Smooth muscle cell (in vitro differentiated cells): ENCODE measurements around the gene AANAT. TPM values are rescaled to one million over a fixed set of nuclear protein-coding genes. Genes with fewer than 3 reads are reported as not detected.

Experiments
- DNase-seq: peaks from one replicate; lab custom pipeline; 2025; ENCODE audit not compliant: unreplicated experiment; lab: John Stamatoyannopoulos, UW
- H2AFZ ChIP-seq: fragments of 200-600 bp; sonication (generic); 2 replicates; pipeline ENCODE4 v1.6.0; 2016; ENCODE audit warnings: antibody characterized with exemption, low read depth, mild to moderate bottlenecking
- H3F3A ChIP-seq: fragments of 200-600 bp; sonication (generic); 2 replicates; pipeline ENCODE4 v1.6.0; 2017; ENCODE audit warnings: antibody characterized with exemption, low read depth
- H3K27ac ChIP-seq: fragments of 200-600 bp; sonication (generic); 2 replicates; pipeline ENCODE4 v1.5.1; 2016; ENCODE audit warnings: low read depth, mild to moderate bottlenecking
- H3K27me3 ChIP-seq: fragments of 200-600 bp; sonication (generic); 2 replicates; pipeline ENCODE4 v1.6.1; 2016; ENCODE audit warnings: low read depth, mild to moderate bottlenecking
- H3K36me3 ChIP-seq: fragments of 200-600 bp; sonication (generic); 2 replicates; pipeline ENCODE4 v1.5.1; 2016; ENCODE audit warnings: low read depth
- H3K4me1 ChIP-seq: fragments of 200-600 bp; sonication (generic); 2 replicates; pipeline ENCODE4 v1.5.1; 2016; ENCODE audit warnings: low read depth
- H3K4me2 ChIP-seq: fragments of 200-600 bp; sonication (generic); 2 replicates; pipeline ENCODE4 v1.6.0; 2016; ENCODE audit warnings: mild to moderate bottlenecking
- H3K4me3 ChIP-seq: fragments of 200-600 bp; sonication (generic); 2 replicates; pipeline ENCODE4 v1.5.1; 2016; ENCODE audit warnings: mild to moderate bottlenecking
- H3K79me2 ChIP-seq: fragments of 200-600 bp; sonication (generic); 2 replicates; pipeline ENCODE4 v1.6.0; 2016; ENCODE audit warnings: low read depth, mild to moderate bottlenecking
- H3K9ac ChIP-seq: fragments of 200-600 bp; sonication (generic); 2 replicates; pipeline ENCODE4 v1.6.0; 2016; ENCODE audit warnings: low read depth
- H3K9me3 ChIP-seq: fragments of 200-600 bp; sonication (generic); replicated peaks from 2 replicates; pipeline ENCODE4 v1.5.1; 2016; ENCODE audit warnings: low read depth
- H4K20me1 ChIP-seq: fragments of 200-600 bp; sonication (generic); 2 replicates; pipeline ENCODE4 v1.6.0; 2016; ENCODE audit warnings: low read depth
- CTCF ChIP-seq: fragments of 200-600 bp; sonication (generic); IDR thresholded peaks from 2 replicates; pipeline ENCODE4 v1.5.1; 2017; ENCODE audit warnings: borderline replicate concordance, mild to moderate bottlenecking, antibody characterized with exemption; ENCODE audit not compliant: insufficient read depth, poor library complexity, severe bottlenecking
- whole genome bisulfite sequencing: methylation state at CpG from one replicate; pipeline ENCODE4 v1.1.7; 2016; ENCODE audit warnings: low lambda C conversion rate; 5-methylcytosine and 5-hydroxymethylcytosine counted together
- polyA plus RNA-seq: library from polyadenylated mRNA; unstranded; fragments of >200 nt; fragmentation: Nextera tagmentation; extraction: Ambion mirVana; gene quantifications from 2 replicates; pipeline ENCODE4 v1.2.1, GENCODE V29; 2016
- total RNA-seq: library from RNA; depleted of rRNA; stranded (reverse); fragments of >200 nt; gene quantifications from 2 replicates; pipeline ENCODE4 v1.2.3, GENCODE V29; 2014

The AANAT gene
- not detected in 2 replicates for total RNA-seq
- 0.15 TPM in 1 of 2 replicates, not detected in the other for polyA plus RNA-seq

- no peaks in the 10 kb centered on the region for H3K79me2 ChIP-seq
- DNase-seq = no peak
- no peaks in the 10 kb centered on the region for H3K36me3 ChIP-seq
- 60% methylated on average over 11 of the region's 11 CpGs for whole genome bisulfite sequencing
- no peaks in the 10 kb centered on the region for H4K20me1 ChIP-seq
- H3K4me1 ChIP-seq = peaks cover 13% of the 10 kb centered on the region
- H3K27me3 ChIP-seq = no peaks in the 10 kb centered on the region
- H3K4me2 ChIP-seq = no peak within 1 kb of the TSS
- H3K9me3 ChIP-seq = no peaks in the 10 kb centered on the region
- no peak within 1 kb of the TSS for H3K27ac ChIP-seq
- no peak within 1 kb of the TSS for H3K4me3 ChIP-seq
- no peak within 1 kb of the TSS for H3K9ac ChIP-seq
- H3F3A ChIP-seq = no peaks in the 10 kb centered on the region
- TF ChIP-seq CTCF = no peak
- no peak within 1 kb of the TSS for H2AFZ ChIP-seq
Observed at GRCh38 chr17:76467366-76467765, at the start of gene AANAT. AANAT (plus strand) TSS chr17:76467603; CDS start chr17:76468747, 1,144 bp downstream.

- Histone ChIP-seq H3K27me3 (no peaks in the 10 kb centered on the region), H3K4me2 (no peak overlapping the region), H4K20me1 (peaks cover 98% of the 10 kb centered on the region), H3K4me1 (no peaks in the 10 kb centered on the region), H3K4me3 (no peak overlapping the region), H3K27ac (no peak overlapping the region), H3F3A (no peaks in the 10 kb centered on the region), H3K36me3 (no peaks in the 10 kb centered on the region), H2AFZ (no peak overlapping the region), H3K9ac (no peak overlapping the region), H3K9me3 (no peaks in the 10 kb centered on the region), H3K79me2 (peaks cover 31% of the 10 kb centered on the region)
- no peak for TF ChIP-seq CTCF
- no peak for DNase-seq
- WGBS = 94% methylated on average over 17 of the region's 17 CpGs
Observed at GRCh38 chr17:76419576-76420260, 47.7 kb upstream of the AANAT start.

DNA sequence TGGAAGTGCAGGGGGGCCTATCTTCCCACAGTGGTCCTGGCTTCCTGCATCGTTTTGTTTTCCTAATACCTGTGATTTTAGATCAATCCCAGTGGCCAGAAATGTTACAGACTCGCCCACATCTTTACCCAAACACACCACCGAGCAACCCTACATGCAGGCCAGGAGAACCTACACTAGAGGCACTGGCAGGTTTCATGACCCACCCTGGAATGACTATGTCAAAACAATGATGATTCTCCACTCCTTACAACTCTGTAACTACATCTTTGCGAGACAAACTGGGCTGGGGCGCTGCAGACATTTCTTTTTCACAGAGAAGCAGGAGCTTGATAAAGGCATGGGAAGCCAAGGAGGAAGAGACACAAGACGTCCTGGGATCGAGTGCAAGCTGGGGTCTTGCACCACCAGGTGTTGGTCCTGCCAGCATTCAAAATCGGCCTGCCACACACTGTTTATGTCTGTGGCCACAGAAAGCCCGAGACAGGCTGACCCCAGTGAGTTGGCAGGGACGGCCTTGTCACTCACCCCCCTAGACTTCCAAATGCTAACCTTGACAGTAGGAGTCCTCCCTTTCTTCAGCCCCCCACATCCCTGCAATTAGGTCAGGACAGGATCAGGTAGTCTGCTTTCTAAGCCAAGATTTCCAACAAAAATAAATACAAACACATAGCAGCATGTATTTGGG, 46.9 kb upstream of the AANAT start:
- no peaks in the 10 kb centered on the region for H3K9me3 ChIP-seq
- WGBS = 90% methylated on average over 10 of the region's 10 CpGs
- H3K79me2 ChIP-seq = peaks cover 30% of the 10 kb centered on the region

More for the DNA sequence above, 46.9 kb upstream of the AANAT start:
- no peak for DNase-seq
- Histone ChIP-seq H3K4me1 (no peaks in the 10 kb centered on the region), H3K4me2 (no peak overlapping the region), H3K9ac (no peak overlapping the region), H3K27me3 (no peaks in the 10 kb centered on the region), H3K36me3 (no peaks in the 10 kb centered on the region), H2AFZ (no peak overlapping the region), H3K27ac (no peak overlapping the region), H3K4me3 (no peak overlapping the region), H3F3A (no peaks in the 10 kb centered on the region), H4K20me1 (peaks cover 97% of the 10 kb centered on the region)
- TF ChIP-seq CTCF = no peak
